ENCODE measurements around the gene KAZN. TPM values are rescaled to one million over a fixed set of nuclear protein-coding genes. Genes with fewer than 3 reads are reported as not detected.

Gene KAZN
- total RNA-seq, 2 donors from 2014 or later: 0.22 to 0.74 TPM

DNA sequence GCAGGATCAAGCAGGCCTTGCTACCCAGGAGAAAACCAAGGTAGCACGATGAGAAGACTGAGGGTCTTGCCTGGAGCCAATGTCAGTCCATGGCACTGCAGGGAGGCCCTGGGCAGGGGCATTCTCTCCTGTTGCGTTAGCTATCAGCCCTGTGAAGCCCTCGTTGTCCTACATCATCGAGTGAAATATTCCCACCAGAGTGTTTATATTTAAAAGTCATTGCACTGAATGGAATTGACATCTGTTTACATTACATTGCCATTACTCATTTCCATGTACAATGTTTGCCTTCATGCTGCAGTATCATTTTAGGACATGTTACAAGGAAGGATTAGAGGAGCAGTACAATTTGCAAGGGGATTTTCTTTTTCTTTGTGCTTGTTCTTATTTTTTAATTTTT is 243.9 kb downstream of the KAZN start:
- Mint-ChIP-seq H3K4me1 (no peaks in the 10 kb centered on the region), H3K4me3 (no peak overlapping the region), H3K27ac (no peak overlapping the region), H3K9me3 (peaks cover 28% of the 10 kb centered on the region), H3K36me3 (ENCODE audit: low read depth) (no peaks in the 10 kb centered on the region), H3K27me3 (peaks cover 41% of the 10 kb centered on the region)
- no peak for ATAC-seq (replicated peaks)

DNA sequence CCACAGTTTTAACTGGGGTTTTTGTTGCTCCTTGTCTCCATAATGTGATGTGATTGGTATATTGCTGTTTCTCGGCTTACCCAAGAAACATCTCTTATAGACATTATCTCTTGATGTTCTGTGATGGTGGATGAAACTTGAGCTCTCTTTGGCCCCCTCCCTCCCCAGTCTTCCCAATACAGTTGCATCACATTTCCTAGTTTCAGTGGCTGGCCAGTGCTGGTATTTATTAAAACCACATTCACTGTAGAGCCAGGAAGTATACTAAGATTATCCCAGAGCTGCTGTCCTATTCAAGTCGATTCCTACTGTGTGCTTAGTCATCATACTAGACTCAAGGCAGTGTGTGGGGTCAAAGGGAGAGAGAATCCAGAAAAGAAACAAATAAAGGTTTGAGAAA is 244.4 kb downstream of the KAZN start:
- H3K27ac Mint-ChIP-seq: no peak overlapping the region
- ATAC-seq (replicated peaks): no peak

DNA sequence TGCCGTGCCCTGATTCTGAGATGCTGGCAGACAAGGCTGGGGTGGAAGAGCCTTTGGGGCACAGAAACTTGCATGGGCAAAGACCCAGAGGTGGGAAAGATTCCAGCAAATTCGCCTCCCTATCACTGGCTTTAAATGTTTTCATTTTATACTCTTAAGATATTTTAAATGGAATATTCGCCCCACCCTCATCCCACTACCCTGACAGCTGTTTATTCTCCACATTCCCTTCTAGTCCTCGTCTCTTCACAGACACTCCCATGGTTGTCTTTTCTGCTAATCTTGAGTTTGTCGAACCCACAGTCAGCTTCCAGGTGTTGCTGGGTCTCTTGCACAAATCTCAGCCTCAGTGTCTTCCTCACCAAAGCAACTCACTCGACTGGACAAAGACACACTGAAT is 245.0 kb downstream of the KAZN start:
- Mint-ChIP-seq H3K4me3 (no peak overlapping the region), H3K4me1 (no peaks in the 10 kb centered on the region), H3K9me3 (peaks cover 28% of the 10 kb centered on the region), H3K36me3 (ENCODE audit: low read depth) (no peaks in the 10 kb centered on the region), H3K27ac (no peak overlapping the region), H3K27me3 (peaks cover 37% of the 10 kb centered on the region)
- ATAC-seq (replicated peaks): no peak

More for the DNA sequence above, 244.4 kb downstream of the KAZN start:
- Mint-ChIP-seq H3K4me1 (no peaks in the 10 kb centered on the region), H3K9me3 (peaks cover 28% of the 10 kb centered on the region), H3K36me3 (ENCODE audit: low read depth) (no peaks in the 10 kb centered on the region), H3K4me3 (no peak overlapping the region), H3K27me3 (peaks cover 41% of the 10 kb centered on the region)

DNA sequence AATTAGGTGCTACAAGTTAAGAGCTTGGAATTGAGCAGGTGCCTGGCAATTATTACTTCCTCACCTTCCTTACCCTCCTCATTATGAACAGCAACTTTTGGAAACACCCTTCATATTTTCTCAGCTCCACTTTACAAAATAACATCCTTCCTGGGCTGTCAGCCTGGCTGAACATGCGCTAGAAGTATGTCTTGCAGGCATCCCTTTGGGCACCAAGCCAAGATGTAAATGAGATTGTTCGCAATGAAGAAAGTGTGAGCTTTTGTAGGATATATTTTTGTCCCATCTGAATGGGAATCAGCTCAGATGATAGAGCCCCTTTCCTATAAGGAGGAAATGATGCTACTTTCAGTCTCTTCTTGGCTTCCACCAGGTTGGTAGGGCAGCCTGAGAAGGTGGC is 245.9 kb downstream of the KAZN start:
- Mint-ChIP-seq H3K4me3 (no peak overlapping the region), H3K9me3 (peaks cover 27% of the 10 kb centered on the region), H3K27me3 (peaks cover 35% of the 10 kb centered on the region), H3K27ac (no peak overlapping the region), H3K36me3 (ENCODE audit: low read depth) (no peaks in the 10 kb centered on the region), H3K4me1 (no peaks in the 10 kb centered on the region)
- no peak for ATAC-seq (replicated peaks)

DNA sequence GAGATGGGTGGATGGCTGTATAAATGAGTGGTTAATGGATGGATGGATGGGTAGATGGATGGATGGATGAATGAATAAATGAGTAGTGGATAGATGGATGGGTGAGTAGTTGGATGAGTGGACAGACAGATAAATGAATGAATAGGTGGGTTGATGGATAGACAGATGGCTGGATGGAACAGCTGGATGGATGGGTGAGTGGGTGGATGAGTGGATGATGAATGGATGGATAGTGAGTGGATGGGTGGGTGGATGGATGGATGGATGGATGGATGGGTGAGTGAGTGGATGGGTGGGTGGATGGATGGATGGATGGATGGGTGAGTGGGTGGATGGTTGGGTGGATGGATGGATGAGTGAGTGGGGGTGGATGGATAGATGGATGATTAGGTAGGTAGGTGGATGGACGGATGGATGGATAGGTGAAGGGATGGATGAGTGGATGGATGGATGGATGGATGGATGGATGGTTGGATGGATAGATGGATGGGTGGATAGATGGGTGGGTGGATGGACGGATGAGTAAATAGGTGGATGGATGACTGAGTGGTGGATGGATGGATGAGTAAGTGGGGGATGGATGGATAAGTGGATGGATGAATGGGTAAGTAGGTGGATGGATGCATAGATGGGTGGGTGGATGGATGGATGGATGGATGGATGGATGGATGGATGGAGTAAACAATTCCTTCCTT is 246.6 kb downstream of the KAZN start:
- H3K4me3 Mint-ChIP-seq: no peak overlapping the region
- peaks cover 28% of the 10 kb centered on the region for H3K27me3 Mint-ChIP-seq
- no peak overlapping the region for H3K27ac Mint-ChIP-seq
- ATAC-seq (replicated peaks): no peak
- H3K9me3 Mint-ChIP-seq: peaks cover 25% of the 10 kb centered on the region
- H3K36me3 Mint-ChIP-seq (ENCODE audit: low read depth): no peaks in the 10 kb centered on the region
- H3K4me1 Mint-ChIP-seq: no peaks in the 10 kb centered on the region

DNA sequence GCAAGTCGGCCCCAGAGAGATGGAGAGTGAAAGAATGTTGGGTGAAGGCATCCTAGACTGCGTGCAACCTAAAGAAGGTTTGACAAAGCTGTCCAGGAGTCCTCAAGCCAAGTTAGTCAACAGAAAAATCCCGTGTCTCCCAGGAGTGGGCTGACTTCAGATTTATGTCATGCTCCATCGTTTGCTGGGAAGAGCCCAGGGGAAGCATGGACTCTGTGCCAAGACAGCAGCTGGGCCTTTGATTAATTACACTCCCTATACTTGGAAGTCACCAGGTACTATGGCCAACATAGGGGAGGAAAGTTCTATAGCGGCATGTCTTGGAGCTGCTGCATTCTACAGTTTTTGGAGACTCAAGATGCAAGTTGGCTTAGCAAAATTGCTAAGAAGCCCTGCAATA is 247.4 kb downstream of the KAZN start:
- no peak overlapping the region for H3K4me3 Mint-ChIP-seq
- no peaks in the 10 kb centered on the region for H3K4me1 Mint-ChIP-seq
- ATAC-seq (replicated peaks): no peak
- H3K27ac Mint-ChIP-seq: no peak overlapping the region
- peaks cover 23% of the 10 kb centered on the region for H3K27me3 Mint-ChIP-seq
- H3K9me3 Mint-ChIP-seq: peaks cover 21% of the 10 kb centered on the region
- no peaks in the 10 kb centered on the region for H3K36me3 Mint-ChIP-seq (ENCODE audit: low read depth)

DNA sequence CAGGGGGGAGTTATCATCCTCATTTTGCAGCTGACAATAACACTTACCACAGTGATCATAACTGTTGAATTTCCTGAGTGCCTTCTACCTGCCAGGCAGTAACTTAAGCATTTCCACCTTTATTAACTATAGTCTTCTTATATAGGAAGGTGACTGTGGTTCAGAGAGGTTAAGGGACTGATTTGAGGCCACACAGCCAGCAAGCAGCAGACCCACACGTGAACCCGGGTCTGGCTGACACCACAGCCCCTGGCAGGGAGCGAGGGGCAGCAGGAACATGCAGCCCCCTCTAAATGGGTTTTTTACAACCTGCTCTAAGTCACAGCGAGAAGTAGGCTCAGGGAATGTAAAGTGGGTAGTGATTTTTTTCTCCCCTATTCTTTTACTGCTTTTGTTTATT is 248.2 kb downstream of the KAZN start:
- H3K27me3 Mint-ChIP-seq: peaks cover 20% of the 10 kb centered on the region
- peaks cover 17% of the 10 kb centered on the region for H3K9me3 Mint-ChIP-seq
- no peak for ATAC-seq (replicated peaks)
- no peak overlapping the region for H3K4me3 Mint-ChIP-seq
- H3K27ac Mint-ChIP-seq: no peak overlapping the region
- no peaks in the 10 kb centered on the region for H3K36me3 Mint-ChIP-seq (ENCODE audit: low read depth)
- no peaks in the 10 kb centered on the region for H3K4me1 Mint-ChIP-seq

DNA sequence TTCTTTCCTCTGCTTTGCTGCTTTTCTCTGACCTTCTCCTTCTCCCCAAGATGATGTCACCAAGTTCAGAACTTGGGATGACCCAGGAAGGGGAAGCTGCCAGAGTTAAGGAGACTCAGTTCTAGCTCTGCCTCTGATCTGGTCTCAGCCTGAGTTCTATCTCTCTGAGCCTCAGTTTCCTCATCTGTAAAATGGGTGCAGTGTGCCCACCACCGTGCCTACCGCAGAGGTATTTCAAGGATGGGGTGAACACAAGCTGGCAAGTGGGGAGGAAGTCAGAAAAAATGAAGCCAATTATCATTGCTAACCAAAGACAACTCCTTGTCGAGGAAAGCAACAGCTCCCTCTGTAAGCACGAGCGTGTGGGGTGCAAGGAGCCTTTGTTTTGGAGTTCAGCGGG is 249.7 kb downstream of the KAZN start:
- Mint-ChIP-seq H3K4me1 (no peaks in the 10 kb centered on the region), H3K4me3 (no peak overlapping the region), H3K9me3 (peaks cover 8% of the 10 kb centered on the region), H3K27ac (no peak overlapping the region), H3K27me3 (peaks cover 11% of the 10 kb centered on the region), H3K36me3 (ENCODE audit: low read depth) (no peaks in the 10 kb centered on the region)
- ATAC-seq (replicated peaks): no peak

DNA sequence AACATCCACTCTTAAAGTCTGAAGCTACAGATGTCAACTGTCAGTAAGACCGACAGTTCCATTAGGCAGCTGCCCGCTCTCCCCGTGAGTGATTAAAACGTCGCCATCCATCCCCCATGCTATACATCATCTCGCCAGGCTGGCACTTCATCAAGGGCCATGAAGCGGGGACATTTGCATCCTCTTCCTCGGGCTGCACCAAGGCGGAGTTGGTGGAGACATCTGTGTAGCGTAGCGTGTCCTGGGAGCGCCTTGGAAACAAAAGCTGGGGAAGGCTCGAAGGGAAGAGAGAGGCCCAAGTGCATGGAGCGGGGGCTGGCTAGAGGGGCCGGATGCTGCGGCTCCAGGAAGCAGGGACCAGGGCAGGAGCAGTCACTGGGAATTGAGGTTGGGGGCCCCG is 250.1 kb downstream of the KAZN start:
- Mint-ChIP-seq H3K36me3 (ENCODE audit: low read depth) (no peaks in the 10 kb centered on the region), H3K4me1 (no peaks in the 10 kb centered on the region), H3K27me3 (peaks cover 11% of the 10 kb centered on the region), H3K4me3 (no peak overlapping the region), H3K27ac (no peak overlapping the region), H3K9me3 (peaks cover 8% of the 10 kb centered on the region)
- ATAC-seq (replicated peaks): no peak

DNA sequence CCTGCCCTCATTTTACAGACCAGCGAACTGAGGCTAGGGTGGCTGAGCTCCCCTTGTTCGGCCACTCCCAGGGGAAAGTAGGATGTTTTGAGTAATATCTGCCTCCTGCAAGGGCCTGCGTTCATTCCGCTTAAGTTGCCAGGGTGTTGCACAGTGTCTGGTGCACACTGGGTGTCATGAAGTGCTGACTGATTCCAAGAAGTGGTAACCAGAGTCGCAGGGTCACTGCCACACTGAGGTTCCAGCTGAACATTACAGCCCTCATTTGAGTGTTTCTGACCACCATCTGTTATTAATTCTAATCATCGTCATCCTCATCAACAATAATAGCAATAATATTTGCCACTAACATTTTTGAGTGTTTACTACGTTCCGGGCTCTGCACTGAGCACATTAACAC is 250.6 kb downstream of the KAZN start:
- Mint-ChIP-seq H3K27ac (no peak overlapping the region), H3K27me3 (peaks cover 11% of the 10 kb centered on the region), H3K4me1 (no peaks in the 10 kb centered on the region), H3K9me3 (peaks cover 8% of the 10 kb centered on the region), H3K36me3 (ENCODE audit: low read depth) (no peaks in the 10 kb centered on the region), H3K4me3 (no peak overlapping the region)
- ATAC-seq (replicated peaks): no peak

DNA sequence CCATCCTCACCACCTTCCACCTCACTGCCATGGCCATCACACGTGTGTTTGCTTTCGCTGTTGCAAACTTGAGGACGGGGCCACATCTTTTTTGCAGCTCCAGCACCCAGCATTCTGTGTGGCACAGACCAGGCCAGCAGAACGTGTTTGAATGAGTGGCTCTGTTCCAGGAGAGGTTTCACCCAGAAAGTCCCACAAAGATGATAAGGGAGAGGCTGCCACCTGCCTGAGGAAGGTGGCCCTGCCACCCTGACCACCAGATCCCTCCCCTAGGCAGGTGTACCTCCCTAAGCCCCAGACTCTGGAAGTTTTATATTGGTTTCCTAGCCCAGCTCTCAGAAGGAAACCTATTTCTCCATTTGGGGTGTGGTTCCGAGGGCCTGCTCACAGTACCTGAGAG is 252.1 kb downstream of the KAZN start:
- Mint-ChIP-seq H3K36me3 (ENCODE audit: low read depth) (no peaks in the 10 kb centered on the region), H3K9me3 (peaks cover 1% of the 10 kb centered on the region), H3K4me1 (no peaks in the 10 kb centered on the region), H3K4me3 (no peak overlapping the region), H3K27ac (no peak overlapping the region), H3K27me3 (peaks cover 3% of the 10 kb centered on the region)
- ATAC-seq (replicated peaks): no peak

DNA sequence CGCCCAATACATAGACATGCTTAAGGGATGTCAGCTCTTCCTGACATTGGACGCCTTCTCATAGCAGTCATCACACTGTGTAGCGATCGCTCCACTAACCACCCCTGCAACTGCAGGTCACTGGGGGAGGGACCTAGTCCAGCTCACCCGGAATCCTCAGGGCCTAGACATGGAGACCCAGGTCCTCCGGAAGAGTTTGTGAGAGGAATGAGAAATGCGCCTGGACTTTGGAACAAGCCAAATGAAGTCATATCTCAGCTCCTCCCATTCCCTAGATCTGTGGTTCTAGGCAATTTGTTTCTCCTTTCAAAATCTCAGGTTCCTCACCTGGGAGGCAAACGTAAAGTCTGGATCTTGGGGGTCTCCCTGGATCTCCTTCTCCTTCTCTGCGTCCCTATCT is 253.3 kb downstream of the KAZN start:
- ATAC-seq (replicated peaks): no peak
- Mint-ChIP-seq H3K27ac (no peak overlapping the region), H3K27me3 (peaks cover 10% of the 10 kb centered on the region), H3K36me3 (ENCODE audit: low read depth) (no peaks in the 10 kb centered on the region), H3K4me1 (no peaks in the 10 kb centered on the region), H3K9me3 (no peaks in the 10 kb centered on the region), H3K4me3 (no peak overlapping the region)

DNA sequence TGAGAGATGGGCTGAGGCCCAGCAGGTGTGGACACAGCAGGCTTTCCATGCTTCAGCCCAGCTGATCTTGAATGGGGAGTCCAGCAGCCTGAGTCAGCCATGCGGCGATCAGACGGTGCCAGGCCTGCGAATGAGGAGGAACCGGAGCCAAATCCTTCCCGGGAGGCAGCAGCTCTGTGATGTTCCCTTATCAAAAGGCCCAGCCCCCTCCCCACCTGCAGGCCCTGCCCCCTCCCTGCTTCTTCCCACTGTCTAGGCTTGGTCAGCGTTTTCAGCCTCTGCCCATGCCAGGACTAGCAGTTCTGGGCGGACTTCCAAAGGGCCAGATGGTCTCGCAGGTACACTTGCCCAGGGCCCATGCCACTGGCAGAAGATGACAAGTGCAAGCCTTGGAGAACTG is 253.8 kb downstream of the KAZN start:
- no peak overlapping the region for H3K4me3 Mint-ChIP-seq
- H3K27ac Mint-ChIP-seq: no peak overlapping the region
- no peaks in the 10 kb centered on the region for H3K4me1 Mint-ChIP-seq
- H3K27me3 Mint-ChIP-seq: peaks cover 11% of the 10 kb centered on the region
- no peaks in the 10 kb centered on the region for H3K36me3 Mint-ChIP-seq (ENCODE audit: low read depth)
- no peak for ATAC-seq (replicated peaks)
- H3K9me3 Mint-ChIP-seq: no peaks in the 10 kb centered on the region

DNA sequence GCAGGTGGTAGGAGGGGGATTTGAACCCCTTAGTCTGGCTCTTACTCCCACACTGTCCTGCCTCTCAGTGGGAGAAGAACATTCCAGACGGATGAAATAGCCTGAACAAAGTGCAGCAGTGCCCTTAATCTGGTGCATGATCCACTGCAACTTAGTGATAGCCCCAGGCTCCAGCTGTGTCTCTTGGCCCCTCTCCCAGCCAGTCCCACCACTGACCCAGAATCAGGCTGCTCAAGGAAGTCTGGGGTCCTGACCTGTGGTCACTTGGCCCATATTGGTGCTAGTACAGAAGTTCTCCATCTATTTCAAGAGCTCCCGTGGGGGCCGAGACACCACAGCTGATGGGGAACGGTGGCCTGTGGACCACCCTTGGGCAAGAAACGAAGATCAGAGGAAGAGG is 255.0 kb downstream of the KAZN start:
- ATAC-seq (replicated peaks): no peak
- no peaks in the 10 kb centered on the region for H3K36me3 Mint-ChIP-seq (ENCODE audit: low read depth)
- H3K4me3 Mint-ChIP-seq: no peak overlapping the region
- H3K27ac Mint-ChIP-seq: no peak overlapping the region
- H3K27me3 Mint-ChIP-seq: peaks cover 15% of the 10 kb centered on the region
- no peaks in the 10 kb centered on the region for H3K9me3 Mint-ChIP-seq
- no peaks in the 10 kb centered on the region for H3K4me1 Mint-ChIP-seq

DNA sequence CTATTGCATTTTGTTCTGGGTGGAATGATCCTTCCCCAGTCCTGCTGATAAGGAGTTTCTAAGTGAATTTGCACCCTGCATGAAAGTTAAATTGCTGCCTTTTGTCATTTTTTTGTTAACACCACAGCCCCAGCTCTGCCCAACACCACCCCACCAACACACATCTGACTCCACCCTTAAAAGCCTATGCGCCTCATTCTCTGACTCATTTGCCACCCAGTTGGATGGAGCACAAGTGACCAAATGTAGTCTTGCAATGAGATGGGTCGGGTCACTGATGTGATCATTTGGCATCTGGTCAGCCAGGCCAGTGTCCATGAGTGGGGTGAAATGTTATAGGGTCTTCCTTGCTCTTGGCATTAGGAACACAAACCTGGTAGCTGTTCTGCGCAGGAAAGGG is 256.8 kb downstream of the KAZN start:
- Mint-ChIP-seq H3K27me3 (peaks cover 18% of the 10 kb centered on the region), H3K9me3 (no peaks in the 10 kb centered on the region), H3K4me1 (no peaks in the 10 kb centered on the region), H3K36me3 (ENCODE audit: low read depth) (no peaks in the 10 kb centered on the region), H3K27ac (no peak overlapping the region), H3K4me3 (no peak overlapping the region)
- no peak for ATAC-seq (replicated peaks)

DNA sequence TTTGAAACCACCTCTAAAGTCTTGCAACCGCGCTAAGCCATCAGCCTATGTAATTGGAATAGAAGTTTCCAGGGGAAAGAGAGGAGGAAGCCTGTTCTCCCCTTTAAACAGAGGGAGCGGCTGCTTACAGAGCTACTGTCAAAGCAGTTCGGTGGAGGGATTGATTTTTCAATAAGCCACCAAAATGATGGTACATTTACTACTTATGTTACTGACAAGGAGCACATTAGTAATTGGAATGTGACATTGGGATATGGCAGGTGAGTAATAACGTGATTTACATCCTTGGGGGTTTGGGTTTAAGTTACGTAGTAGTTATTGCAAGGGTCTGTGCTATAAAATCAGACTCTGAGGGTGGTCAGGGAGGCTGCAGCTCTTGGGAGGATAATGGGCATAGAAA is 257.3 kb downstream of the KAZN start:
- Mint-ChIP-seq H3K27ac (no peak overlapping the region), H3K9me3 (no peaks in the 10 kb centered on the region), H3K36me3 (ENCODE audit: low read depth) (no peaks in the 10 kb centered on the region), H3K4me1 (no peaks in the 10 kb centered on the region), H3K4me3 (no peak overlapping the region), H3K27me3 (peaks cover 21% of the 10 kb centered on the region)
- ATAC-seq (replicated peaks): no peak
